ENCODE results near the gene TIMM13.
A peak's percentile ranks its signal among the peaks of the same experiment; 100 is the strongest.
"Not testable (repeated sequence)": the region's sequence is repeated elsewhere in the genome, so short reads cannot be mapped to it uniquely, and the experiment has no call there.

Gene TIMM13

DNA sequence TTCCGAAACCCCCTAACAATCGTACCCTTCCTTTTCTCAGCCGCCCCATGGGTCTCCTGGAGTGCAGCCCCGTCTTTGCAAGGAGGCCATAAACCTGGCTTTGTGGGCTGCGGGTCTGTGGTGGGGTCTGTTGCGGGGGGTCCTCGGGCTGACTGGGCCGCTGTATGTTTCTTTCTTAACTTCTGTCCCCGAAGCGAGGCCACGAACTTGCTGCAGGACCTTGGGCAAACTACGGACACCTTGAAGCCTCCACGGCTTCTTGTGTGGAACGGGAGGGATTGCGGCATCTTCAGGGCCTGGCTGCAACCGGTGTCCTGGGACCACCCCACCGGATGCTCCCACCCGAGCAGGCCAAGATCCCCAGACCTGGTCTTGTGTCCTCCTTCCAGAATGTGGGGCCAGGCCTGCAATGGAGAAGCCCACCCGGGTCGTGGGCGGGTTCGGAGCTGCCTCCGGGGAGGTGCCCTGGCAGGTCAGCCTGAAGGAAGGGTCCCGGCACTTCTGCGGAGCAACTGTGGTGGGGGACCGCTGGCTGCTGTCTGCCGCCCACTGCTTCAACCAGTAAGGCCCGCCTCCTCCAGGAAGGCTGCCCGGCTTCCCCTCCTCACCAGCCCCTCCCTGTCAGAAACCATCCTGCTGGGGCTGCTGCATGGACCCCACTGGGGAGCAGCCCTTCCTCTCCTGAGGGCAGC is 12.0 kb downstream of the TIMM13 start:
- DNase-seq (ENCODE audit: low read depth): no peak

DNA sequence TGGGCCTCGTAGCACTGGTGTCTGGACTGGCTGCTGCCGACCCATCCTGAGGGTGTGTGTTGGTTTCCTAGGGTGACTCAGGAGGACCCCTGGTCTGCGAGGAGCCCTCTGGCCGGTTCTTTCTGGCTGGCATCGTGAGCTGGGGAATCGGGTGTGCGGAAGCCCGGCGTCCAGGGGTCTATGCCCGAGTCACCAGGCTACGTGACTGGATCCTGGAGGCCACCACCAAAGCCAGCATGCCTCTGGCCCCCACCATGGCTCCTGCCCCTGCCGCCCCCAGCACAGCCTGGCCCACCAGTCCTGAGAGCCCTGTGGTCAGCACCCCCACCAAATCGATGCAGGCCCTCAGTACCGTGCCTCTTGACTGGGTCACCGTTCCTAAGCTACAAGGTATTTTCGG is 13.8 kb downstream of the TIMM13 start:
- no peak for DNase-seq (ENCODE audit: low read depth)

DNA sequence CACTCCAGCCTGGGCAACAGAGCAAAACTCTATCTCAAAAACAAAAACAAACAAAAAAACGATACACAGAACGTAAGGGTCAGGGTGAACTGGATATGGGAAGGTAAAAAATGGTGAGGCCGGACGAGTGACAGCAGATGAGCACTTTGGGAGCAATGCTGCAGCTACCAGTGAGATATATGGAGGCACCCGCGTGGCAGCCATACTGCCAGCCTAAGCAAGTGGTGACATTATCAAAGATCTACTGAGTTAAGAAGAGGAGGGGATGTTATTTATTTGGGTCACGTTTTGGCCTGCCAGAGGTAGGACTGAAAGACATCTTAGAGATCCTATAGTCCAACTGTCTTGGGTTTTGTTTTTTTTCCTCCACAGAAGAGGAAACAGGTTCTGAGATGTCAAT is 14.2 kb downstream of the TIMM13 start:
- DNase-seq (ENCODE audit: low read depth): no peak

DNA sequence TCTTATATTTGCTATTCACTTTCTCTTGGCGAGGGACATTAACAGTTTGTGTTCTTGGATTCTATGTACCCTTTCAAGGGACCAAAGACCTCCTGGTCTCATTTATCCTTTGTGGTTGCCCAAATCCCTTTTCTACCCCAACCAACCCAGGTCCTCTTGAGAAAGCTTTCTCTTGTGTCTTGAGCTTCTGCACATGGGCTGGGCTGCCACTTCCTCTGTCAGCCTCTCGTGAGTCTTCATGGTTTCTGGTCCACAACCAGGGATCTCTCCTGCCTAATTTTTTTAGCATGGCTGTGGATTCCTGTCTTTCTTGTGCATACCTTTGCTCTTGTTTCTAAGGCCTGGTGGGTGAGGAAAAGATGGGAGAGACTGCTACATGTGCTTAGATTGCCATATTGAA is 14.9 kb downstream of the TIMM13 start:
- DNase-seq (ENCODE audit: low read depth): no peak

DNA sequence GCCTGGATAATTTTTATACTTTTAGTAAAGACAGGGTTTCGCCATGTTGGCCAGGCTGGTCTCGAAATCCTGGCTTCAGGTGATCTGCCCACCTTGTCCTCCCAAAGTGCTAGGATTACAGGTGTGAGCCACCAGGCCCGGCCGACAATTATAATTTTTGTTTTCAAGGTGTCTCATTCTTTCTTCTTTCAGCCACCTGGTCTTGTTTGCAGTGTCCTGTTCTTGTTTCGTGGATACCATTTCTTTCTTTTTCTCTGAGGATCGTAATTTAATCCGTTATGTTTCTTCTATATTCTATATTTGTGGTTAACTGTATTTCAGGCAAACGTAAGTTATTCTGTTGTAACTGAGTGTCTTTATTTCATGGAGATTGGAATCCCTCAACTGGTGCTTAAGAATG is 15.7 kb downstream of the TIMM13 start:
- no peak for DNase-seq (ENCODE audit: low read depth)

DNA sequence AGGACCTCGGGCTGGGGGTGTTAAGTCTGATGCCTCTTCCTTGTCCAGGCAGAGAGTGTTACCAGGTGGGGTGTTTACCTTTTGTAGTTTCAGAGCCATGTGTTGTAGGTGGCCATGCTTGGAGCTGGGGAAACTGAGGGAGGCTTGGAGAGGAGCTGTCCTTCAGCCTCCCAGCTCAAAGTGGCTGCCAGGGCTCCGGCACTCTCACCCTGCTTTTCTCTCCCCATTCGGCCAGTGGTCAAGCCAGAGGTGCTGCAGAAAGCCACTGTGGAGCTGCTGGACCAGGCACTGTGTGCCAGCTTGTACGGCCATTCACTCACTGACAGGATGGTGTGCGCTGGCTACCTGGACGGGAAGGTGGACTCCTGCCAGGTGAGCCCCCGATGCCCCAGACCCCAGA is 17.4 kb downstream of the TIMM13 start:
- DNase-seq (ENCODE audit: low read depth): no peak

DNA sequence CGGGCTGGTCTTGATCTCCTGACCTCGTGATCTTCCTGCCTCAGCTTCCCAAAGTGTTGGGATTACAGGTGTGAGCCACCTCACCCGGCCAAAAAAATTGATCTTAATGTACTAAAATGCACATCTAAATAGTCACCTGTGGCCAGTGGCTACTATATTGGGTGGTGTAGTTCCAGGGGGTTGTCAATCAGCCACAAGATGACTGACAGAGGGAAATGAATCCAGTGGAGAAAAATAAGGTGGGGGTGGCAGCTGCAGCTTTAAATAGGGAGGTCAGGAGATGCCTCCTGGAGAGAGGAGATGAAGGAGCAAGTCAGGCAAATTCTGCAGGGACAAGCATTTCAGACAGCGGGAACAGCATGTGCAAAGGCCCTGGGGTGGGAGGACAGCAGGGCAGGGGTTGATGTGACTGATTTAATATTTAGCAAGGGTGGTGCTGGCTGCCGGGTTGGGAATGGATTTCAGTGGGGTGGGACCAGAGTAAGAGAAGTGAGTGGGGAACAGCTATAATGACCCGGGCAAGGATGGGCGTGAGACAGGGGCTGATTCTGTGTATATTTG is 18.0 kb downstream of the TIMM13 start:
- no peak for DNase-seq (ENCODE audit: low read depth)

DNA sequence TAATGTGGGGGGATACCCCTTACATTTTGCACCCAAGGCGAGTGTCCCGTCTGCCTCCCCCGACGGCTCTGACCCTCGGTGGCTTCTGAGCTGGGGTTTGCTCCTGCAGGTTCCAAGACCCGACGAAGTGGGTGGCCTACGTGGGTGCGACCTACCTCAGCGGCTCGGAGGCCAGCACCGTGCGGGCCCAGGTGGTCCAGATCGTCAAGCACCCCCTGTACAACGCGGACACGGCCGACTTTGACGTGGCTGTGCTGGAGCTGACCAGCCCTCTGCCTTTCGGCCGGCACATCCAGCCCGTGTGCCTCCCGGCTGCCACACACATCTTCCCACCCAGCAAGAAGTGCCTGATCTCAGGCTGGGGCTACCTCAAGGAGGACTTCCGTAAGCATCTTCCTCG is 19.1 kb downstream of the TIMM13 start:
- no peak for DNase-seq (ENCODE audit: low read depth)

DNA sequence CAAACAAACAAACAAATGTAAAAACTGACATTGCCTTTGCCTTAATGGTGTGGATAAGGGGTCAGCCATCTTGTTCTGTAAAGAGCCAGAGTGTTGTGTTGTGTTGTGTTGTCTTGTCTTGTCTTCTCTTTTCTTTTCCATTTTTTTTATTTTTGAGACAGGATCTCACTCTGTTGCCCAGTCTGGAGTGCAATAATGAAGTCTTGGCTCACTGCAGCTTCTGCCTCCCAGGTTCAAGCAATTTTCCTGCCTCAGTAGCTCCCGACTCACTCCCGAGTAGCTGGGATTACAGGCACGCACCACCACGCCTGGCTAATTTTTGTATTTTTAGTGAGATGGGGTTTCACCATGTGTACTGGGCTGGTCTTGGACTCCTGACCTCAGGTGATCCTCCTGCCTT is 27.8 kb downstream of the TIMM13 start:
- no peak for DNase-seq (ENCODE audit: low read depth)

DNA sequence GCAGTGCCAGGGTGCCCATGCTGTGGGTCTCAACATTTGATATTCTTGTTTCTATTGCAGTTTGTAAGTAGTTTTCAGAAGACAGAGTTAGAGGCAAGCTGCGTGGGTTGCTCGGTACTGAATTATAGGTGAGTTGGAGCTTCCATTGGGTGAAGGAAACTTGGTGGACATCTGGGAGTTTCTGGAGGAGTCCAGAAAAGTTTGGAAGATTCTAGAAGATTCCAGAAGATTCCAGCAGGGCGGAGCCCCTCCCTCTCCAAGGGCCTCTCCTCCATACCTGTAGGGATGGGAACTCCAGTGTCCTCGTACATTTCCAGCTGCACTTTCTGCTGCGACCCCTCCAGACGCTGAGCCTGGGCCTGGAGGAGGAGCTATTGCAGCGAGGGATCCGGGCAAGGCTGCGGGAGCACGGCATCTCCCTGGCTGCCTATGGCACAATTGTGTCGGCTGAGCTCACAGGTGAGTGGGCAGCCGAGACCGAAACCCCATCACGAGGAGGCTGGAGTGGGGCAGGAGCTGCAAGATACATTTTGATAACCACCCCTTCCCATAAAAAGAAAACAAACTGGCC is 28.6 kb downstream of the TIMM13 start:
- DNase-seq (ENCODE audit: low read depth): no peak

DNA sequence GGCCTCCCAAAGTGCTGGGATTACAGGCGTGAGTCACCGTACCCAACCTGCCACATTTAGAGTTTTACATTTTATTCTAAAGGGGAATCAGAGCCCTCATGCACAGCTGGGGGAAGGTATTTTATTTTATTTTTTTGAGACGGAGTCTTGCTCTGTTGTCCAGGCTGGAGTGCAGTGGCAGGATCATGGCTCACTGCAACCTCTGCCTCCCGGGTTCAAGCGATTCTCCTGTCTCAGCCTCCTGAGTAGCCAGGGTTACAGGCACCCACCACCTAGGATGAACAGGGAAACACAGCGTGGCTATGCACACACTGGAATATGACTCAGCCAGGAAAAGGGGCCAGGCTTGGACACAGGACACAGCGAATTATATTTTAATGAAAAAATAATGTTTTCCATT is 30.2 kb downstream of the TIMM13 start:
- DNase-seq (ENCODE audit: low read depth): not testable (repeated sequence)

DNA sequence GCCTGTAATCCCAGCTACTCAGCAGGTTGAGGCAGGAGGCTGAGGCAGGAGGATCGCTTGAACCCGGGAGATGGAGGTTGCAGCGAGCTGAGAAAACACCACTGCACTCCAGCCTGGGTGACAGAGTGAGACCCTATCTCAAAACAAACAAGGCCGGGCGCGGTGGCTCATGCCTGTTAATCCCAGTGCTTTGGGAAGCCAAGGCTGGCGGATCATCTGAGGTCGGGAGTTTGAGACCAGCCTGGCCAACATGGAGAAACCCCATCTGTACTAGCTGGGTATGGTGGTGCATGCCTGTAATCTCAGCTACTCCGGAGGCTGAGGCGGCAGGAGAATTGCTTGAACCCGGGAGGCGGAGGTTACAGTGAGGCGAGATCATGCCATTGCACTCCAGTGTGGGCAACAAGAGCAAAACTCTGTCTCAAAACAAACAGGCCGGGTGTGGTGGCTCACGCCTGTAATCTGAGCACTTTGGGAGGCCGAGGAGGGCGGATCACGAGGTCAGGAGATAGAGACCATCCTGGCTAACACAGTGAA is 32.0 kb downstream of the TIMM13 start:
- DNase-seq (ENCODE audit: low read depth): not testable (repeated sequence)

DNA sequence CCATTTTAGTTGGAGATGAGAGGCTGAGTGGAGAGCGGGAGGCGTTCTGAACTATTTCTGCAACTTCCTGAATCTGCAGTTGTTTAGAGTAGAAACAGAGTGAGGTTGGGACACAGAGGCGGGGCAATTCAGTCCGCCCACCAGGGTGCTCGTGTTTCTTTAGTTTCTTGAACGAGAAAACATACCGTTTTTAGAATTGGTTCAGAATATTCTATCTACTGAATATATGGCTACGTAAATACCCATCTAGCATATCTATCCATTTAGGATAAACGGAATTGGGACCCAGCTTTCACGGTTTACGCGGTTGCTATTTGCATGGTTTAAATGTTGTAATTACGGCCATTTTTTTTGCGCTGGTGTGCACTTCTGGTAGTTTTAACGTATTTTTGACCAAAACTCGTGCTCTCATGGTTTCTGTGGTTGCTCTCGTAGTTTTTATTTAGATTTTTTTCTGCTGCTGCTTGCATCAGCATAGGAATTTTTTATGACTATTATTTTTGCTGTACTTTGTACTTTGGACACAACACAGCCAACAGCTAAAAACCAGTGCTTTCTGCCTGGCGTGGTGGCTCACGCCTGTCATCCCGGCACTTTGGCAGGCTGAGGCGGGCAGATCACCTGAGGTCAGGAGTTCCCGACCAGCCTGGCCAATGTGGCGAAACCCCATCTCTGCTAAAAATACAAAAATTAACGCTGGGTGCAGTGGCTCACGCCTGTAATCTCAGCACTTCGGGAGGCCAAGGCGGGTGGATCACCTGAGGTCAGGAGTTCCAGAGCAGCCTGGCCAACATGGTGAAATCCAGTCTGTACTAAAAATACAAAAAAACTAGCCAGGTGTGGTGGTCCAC is 32.7 kb downstream of the TIMM13 start:
- no peak for DNase-seq (ENCODE audit: low read depth)

DNA sequence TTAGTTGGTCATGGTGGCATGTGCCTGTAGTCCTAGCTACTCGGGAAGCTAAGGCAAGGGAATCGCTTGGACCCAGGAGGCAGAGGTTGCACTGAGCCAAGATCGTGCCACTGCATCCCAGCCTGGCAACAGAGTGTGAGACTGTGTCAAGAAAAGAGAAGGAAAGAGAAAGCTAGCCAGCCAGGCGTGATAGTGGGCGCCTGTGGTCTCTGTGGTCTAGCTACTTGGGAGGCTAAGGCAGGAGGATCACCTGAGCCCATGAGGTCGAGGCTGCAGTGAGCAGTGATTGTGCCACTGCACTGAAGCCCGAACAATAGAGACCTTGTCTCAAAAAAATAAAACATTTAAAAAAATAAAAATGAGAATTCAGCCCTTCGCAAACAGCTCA is 33.3 kb downstream of the TIMM13 start:
- DNase-seq (ENCODE audit: low read depth): no peak

DNA sequence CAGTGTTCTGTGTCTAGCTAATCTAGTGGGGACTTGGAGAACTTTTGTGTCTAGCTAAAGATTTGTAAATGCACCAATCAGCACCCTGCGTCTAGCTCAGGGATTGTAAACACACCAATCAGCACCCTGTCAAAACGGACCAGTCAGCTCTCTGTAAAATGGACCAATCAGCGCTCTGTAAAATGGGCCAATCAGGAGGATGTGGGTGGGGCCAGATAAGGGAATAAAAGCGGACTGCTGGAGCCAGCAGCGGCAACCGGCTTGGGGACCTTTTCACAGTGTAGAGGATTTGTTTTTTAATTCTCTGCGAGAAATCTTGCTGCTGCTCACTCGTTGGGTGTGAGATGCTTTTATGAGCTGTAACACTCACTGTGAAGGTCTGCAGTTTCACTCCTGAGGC is 34.5 kb downstream of the TIMM13 start:
- not testable (repeated sequence) for DNase-seq (ENCODE audit: low read depth)

DNA sequence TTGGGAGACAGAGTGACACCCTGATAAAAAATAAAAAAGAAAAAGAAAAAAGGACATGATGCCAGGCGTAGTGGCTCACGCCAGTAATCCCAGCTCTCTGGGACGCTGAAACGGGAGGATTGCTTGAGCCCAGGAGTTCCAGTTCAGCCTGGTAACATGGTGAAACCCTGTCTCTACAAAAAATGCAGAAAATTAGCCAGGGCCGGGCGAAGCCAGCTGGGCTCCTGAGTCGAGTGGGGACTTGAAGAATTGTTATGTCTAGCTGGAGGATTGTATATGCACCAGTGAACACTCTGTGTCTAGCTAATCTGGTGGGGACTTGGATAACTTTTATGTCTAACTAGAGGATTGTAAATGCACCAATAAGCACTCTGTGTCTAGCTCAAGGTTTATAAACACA is 35.0 kb downstream of the TIMM13 start:
- no peak for DNase-seq (ENCODE audit: low read depth)

DNA sequence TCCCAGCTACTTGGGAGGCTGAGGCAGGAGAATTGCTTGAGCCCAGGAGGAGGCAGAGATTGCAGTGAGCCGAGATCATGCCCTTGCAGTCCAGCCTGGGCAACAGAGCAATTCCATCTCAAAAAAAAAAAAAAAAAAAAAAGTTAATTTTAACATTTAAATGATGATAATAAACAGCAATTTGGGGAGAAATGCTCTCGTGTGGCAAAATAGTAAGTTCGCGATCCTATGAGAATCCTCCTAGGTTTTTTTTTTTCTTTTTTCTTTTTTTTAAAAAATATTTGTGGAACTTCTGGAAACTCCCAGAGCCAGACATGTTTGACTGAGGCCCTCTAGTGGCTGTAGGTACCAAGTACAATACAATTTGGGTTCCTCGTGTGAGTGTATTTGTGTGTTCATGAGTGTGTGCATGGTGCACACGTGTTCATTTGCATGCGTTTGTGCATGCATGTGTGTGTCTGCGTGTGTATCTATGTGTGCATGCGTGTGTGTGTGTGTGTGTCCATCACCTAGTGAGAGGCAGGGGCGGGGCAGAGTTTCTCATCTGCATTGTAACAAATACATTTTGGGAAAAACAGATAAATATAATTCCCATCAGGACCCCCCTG is 36.2 kb downstream of the TIMM13 start:
- peak; percentile 54 for DNase-seq (ENCODE audit: low read depth)

DNA sequence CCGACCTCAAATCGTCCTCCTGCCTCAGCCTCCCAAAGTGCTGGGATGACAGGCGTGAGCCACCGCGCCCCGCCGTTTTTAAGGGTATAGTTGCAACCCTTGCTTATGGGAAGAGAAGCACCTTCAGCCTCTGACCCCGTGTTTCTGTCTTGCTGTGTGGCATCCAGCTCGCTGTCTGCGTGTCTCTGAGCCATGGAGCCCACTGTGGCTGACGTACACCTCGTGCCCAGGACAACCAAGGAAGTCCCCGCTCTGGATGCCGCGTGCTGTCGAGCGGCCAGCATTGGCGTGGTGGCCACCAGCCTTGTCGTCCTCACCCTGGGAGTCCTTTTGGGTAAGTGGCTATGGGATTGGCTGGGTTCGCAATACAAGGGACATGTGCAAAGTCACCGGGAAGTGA is 37.8 kb downstream of the TIMM13 start:
- DNase-seq (ENCODE audit: low read depth): no peak

DNA sequence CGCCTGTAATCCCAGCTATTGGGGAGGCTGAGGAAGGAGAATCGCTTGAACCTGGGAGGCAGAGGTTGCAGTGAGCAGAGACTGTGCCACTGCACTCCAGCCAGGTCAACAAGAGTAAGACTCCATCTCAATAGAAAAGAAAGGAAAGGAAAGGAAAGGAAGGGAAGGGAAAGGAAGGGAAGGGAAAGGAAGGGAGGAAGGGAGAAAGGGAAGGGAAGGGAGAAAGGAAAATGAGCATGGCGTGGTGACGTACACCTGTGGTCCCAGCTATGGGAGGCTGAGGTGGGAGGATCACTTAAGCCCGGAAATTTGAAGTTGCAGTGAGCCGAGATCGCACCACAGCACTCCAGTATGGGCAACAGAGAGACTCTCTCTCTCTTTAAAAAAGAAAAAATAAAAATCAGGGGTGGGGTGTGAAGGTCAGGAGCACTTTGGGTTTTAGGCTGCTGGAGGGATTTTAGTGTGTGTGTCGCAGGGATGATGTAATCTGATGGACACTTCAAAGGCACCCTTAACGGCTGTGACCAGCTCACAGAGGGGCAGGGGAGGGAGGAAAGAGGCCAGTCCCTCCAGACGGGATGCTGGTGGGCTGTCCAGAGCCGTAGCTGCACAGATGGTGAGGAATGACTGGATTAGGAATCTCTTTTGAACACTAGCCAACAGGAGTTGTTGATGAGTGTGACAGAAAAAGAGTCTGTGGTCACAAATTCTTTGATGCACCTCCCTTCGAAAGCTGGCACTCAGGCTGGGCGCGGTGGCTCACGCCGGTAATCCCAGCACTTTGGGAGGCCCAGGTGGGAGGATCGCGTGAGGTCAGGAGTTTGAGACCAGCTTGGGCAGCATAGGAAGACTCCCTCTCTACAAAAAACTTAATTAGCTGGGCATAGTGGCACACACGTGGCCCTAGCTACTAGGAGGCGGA is 39.8 kb downstream of the TIMM13 start:
- DNase-seq (ENCODE audit: low read depth): no peak

DNA sequence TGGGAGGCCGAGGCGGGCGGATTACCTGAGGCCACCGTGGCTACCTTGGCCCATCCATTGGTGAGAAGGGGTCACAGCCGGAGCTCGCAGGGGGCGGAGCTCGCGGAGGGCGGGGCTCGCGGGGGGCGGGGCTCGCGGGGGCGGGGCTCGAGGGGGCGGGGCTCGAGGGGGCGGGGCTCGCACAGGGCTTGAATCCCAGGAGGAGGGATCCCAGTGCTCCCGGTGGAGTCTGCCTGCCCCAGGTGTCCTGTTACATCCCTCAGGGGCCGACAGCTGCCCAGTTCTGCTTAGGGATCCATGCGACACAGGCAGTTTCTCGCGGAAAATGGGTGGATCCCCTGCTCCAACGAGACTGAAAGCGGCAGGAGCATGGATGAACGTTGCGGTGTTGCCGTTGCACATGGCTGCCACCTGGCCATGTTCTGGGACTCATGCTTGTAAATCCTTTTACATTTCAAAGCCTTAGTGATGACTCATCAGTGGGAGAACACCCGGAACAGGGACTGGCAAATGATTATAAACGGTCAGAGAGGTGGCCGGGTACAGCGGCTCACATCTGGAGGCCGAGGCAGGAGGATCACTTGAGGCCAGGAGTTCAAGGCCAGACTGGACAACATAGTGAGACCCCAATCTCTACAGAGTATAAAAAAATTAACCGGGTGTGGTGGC is 42.2 kb downstream of the TIMM13 start:
- DNase-seq (ENCODE audit: low read depth): no peak
